Neural crest cell (in vitro differentiated cells): Measurements from ENCODE around the gene MS4A13. TPM values are rescaled to one million over a fixed set of nuclear protein-coding genes. Genes with fewer than 3 reads are reported as not detected.
"Not testable (repeated sequence)": the region's sequence is repeated elsewhere in the genome, so short reads cannot be mapped to it uniquely, and the experiment has no call there.

Experiments used
- DNase-seq: peaks from one replicate; pipeline ENCODE4 v3.0.0; 2021; ENCODE audit warnings: low read depth, mixed read lengths, low spot score
- H3K27ac Mint-ChIP-seq: one replicate; pipeline ENCODE4 v1.8.0; 2021; ENCODE audit warnings: mild to moderate bottlenecking, mixed read lengths; ENCODE audit not compliant: unreplicated experiment
- H3K27me3 Mint-ChIP-seq: 2 replicates; pipeline ENCODE4 v1.8.0; 2021; ENCODE audit warnings: low read depth, mild to moderate bottlenecking, mixed read lengths
- H3K36me3 Mint-ChIP-seq: 2 replicates; pipeline ENCODE4 v1.8.0; 2021; ENCODE audit warnings: low read depth, mild to moderate bottlenecking, mixed read lengths
- H3K4me1 Mint-ChIP-seq: 2 replicates; pipeline ENCODE4 v1.8.0; 2021; ENCODE audit warnings: mixed read lengths
- H3K4me3 Mint-ChIP-seq: one replicate; pipeline ENCODE4 v1.8.0; 2021; ENCODE audit warnings: mild to moderate bottlenecking, mixed read lengths
- H3K9me3 Mint-ChIP-seq: 2 replicates; pipeline ENCODE4 v1.8.0; 2021; ENCODE audit warnings: mixed read lengths
- CTCF ChIP-seq: fragments of 200-600 bp; sonication (generic); conservative IDR thresholded peaks from 2 replicates; pipeline ENCODE4 v1.5.0; 2021; ENCODE audit warnings: antibody characterized with exemption, mild to moderate bottlenecking
- total RNA-seq: library from RNA; stranded (reverse); gene quantifications from 2 replicates; pipeline ENCODE4 v1.2.1, GENCODE V29; 2021

Gene MS4A13
- total RNA-seq, 1 donor from 2014 or later, result not detected

DNA sequence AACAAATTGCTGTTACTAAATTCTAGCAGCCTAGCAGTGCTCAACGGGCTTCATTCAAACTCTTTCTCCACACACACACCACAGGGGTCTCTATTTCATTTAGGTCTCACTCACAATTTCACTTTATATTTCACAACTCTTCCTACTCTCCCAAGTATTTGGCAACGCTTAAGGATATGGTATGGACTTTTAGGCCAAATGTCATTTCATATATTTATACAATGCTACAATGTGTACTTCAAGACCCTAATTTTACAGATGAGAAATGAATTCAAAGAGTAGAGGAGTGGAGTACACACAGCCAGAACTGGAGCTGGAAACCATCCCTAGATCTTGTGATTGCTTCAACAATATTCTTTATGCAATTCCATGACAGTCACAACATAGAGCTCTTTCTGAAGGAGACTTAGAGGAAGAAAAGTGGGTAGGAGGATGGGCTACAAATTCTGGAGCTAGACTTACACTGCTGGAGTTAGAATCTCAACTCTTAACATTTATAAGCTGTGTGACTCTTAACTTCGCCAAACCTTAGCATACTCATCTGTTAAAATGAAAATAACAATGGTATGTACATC is 2.5 kb upstream of the MS4A13 start:
- no peak overlapping the region for H3K4me3 Mint-ChIP-seq
- no peaks in the 10 kb centered on the region for H3K36me3 Mint-ChIP-seq
- no peaks in the 10 kb centered on the region for H3K4me1 Mint-ChIP-seq
- H3K27me3 Mint-ChIP-seq, result no peaks in the 10 kb centered on the region
- DNase-seq, result no peak
- peaks cover 4% of the 10 kb centered on the region for H3K9me3 Mint-ChIP-seq
- no peak for TF ChIP-seq CTCF
- no peak overlapping the region for H3K27ac Mint-ChIP-seq

DNA sequence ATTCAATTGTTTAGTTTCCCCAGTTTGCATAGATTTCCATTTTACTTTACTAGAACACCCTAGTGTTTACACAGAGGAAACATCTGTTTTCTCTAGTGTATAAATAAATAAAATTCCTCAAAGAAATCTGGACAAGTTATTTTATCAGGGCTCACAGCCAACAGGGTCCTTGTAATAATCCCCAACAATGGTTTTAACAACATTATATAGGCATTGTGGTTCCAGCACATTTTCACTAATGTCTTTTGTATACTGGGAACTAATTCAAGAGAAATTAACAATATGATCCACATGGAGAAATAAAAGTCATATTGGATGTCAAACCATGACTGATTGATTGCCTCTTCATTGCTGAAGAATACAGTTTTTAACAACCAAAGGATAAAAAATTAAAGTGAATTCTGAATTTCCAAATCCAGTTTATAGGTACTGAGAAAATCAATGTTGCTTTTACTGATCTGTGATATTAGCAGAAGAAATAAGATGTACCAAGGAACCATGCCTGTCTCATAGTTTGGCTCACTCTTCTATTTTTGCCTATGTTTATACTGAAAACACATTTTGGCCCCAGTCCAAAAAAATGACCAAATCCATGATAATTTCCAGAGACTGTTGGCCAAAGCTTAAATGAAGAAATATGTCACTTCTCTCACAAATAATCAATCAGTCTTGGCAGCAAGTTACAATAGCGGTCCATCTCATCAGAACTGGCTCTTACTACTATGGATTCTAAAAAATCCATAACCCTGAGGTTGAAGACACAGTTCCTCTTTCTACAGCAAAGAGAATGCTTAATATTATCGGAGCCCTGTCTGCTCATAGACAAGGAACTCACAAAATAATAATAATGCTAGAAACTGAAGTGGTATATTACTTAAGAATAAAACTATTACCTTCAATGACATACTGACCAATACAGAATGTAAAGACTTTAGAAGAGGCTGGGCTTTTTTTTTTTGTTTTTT is 1.4 kb upstream of the MS4A13 start:
- no peak for TF ChIP-seq CTCF
- H3K9me3 Mint-ChIP-seq, result peaks cover 4% of the 10 kb centered on the region
- no peaks in the 10 kb centered on the region for H3K27me3 Mint-ChIP-seq
- H3K36me3 Mint-ChIP-seq, result no peaks in the 10 kb centered on the region
- no peak overlapping the region for H3K4me3 Mint-ChIP-seq
- no peak overlapping the region for H3K27ac Mint-ChIP-seq
- no peaks in the 10 kb centered on the region for H3K4me1 Mint-ChIP-seq
- DNase-seq, result no peak

DNA sequence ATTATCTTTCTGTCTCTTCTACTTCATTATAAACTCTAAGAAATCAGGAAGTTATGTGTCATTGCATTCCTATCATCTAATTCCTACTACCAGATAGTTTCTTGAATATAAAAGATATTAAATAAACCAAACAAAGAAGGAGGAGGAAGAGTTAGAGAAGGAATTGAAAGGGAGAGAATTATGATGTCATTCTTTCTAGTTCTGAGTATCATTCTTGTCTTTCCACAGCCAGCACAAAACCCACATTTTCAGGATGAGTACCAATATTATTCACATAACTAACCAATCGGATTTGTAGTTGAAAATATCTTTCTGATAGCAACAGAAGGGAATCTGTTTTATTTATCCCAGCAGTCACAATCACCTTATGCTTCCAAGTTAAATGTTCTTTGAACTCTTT is 13.3 kb downstream of the MS4A13 start:
- no peak for TF ChIP-seq CTCF
- no peak overlapping the region for H3K27ac Mint-ChIP-seq
- peaks cover 8% of the 10 kb centered on the region for H3K9me3 Mint-ChIP-seq
- no peak overlapping the region for H3K4me3 Mint-ChIP-seq
- peaks cover 2% of the 10 kb centered on the region for H3K36me3 Mint-ChIP-seq
- no peaks in the 10 kb centered on the region for H3K4me1 Mint-ChIP-seq
- DNase-seq, result no peak
- H3K27me3 Mint-ChIP-seq, result no peaks in the 10 kb centered on the region

GRCh38 chr11:60528934-60529333 is 13.7 kb downstream of the MS4A13 start:
- Mint-ChIP-seq H3K36me3 (peaks cover 2% of the 10 kb centered on the region), H3K4me1 (no peaks in the 10 kb centered on the region), H3K27ac (no peak overlapping the region), H3K27me3 (no peaks in the 10 kb centered on the region), H3K4me3 (no peak overlapping the region), H3K9me3 (peaks cover 8% of the 10 kb centered on the region)
- no peak for DNase-seq
- no peak for TF ChIP-seq CTCF

DNA sequence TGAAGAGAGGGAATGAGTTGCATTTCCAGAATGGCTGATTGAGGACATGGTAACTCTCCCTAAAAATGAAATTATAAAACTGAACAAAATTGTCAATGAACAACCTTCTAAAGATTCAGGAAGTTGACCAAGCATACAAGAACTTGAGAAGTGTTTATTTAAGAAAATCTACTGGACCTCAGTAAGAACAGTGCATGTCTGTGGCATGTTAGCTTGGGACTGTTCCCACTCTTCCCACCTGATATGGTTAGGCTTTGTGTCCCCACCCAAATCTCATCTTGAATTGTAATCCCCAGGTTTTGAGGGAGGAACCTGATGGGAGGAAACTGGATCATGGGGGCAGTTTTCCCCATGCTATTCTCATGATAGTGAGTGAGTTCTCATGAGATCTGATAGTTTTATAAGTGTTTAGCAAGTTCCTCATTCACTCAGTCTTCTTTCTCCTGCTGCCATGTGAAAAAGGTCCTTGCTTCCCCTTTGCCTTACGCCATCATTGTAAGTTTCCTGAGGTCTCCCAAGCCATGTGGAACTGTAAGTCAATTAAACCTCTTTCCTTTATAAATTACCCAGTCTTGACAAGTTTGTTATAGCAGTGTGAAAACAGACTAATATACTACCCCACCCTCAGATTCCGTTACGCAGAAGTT is 15.4 kb downstream of the MS4A13 start:
- no peak overlapping the region for H3K4me3 Mint-ChIP-seq
- peaks cover 2% of the 10 kb centered on the region for H3K36me3 Mint-ChIP-seq
- no peak for TF ChIP-seq CTCF
- peaks cover 8% of the 10 kb centered on the region for H3K9me3 Mint-ChIP-seq
- no peaks in the 10 kb centered on the region for H3K4me1 Mint-ChIP-seq
- DNase-seq, result no peak
- no peak overlapping the region for H3K27ac Mint-ChIP-seq
- H3K27me3 Mint-ChIP-seq, result no peaks in the 10 kb centered on the region

GRCh38 chr11:60532383-60532782 is 17.2 kb downstream of the MS4A13 start:
- not testable (repeated sequence) for H3K9me3 Mint-ChIP-seq, H3K4me1 Mint-ChIP-seq, H3K27ac Mint-ChIP-seq, H3K36me3 Mint-ChIP-seq, DNase-seq, H3K4me3 Mint-ChIP-seq, H3K27me3 Mint-ChIP-seq

DNA sequence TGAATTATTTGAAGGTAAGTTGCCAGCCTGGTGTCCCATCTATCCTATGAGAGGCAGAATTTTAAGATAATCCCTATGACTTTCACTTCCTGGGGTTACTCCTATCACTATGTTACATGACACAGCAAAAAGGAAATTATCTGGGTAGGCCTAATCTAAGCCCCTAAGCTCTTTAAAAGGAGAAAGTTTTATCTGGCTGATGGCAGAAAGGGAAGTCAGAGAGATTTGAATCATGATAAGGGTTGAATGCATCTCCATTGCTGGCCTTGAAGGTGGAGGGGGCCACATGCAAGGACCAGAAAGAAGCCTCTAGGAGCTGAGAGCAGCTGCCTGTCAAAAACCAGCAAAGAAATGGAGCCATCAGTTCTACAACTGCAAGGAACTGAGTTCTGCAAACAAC is 23.4 kb downstream of the MS4A13 start:
- H3K4me3 Mint-ChIP-seq, H3K9me3 Mint-ChIP-seq, DNase-seq, H3K4me1 Mint-ChIP-seq, H3K27ac Mint-ChIP-seq, H3K36me3 Mint-ChIP-seq, H3K27me3 Mint-ChIP-seq: not testable (repeated sequence)
